Measurements from ENCODE around the gene LENG9.
"Not testable (repeated sequence)": the region's sequence is repeated elsewhere in the genome, so short reads cannot be mapped to it uniquely, and the experiment has no call there.

LENG9 gene

GRCh38 chr19:54463531-54464043 is at the start of gene LENG9:
TSS of gene LENG9 (minus strand) at chr19:54463778. CDS start at chr19:54463526, 252 bp downstream.
- peak; percentile 81 for DNase-seq

GRCh38 chr19:54509200-54509940 is 45.8 kb upstream of the LENG9 start:
- peak; percentile 5 for DNase-seq

DNA sequence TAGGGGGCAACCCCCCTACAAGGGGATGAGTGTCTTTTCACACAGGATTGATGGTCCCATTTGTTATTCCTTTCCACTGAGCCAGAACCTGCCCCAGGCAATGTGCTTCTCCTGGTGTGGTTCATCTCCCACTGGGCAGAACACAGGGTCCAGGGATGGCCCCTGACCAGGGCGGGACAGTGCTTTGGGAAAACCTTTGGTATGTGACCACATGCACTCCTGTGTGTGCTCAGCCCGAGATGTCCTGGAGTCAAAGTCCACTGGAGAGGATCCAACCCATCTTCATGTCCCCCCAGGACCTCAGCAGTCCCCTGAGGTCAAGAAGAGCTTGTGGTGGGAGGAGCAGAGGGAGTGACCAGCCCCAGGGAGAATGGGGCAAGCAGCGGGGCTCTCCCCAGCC is 44.9 kb upstream of the LENG9 start:
- not testable (repeated sequence) for DNase-seq

DNA sequence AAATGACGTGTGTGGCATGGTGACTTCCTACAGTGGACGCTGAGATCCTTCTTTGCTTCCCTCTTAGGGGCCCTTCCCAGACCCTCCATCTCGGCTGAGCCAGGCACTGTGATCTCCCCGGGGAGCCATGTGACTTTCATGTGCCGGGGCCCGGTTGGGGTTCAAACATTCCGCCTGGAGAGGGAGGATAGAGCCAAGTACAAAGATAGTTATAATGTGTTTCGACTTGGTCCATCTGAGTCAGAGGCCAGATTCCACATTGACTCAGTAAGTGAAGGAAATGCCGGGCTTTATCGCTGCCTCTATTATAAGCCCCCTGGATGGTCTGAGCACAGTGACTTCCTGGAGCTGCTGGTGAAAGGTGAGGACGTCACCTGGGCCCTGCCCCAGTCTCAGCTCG is 44.2 kb upstream of the LENG9 start:
- DNase-seq, result no peak

GRCh38 chr19:54507038-54507717 is 43.6 kb upstream of the LENG9 start:
- not testable (repeated sequence) for DNase-seq

DNA sequence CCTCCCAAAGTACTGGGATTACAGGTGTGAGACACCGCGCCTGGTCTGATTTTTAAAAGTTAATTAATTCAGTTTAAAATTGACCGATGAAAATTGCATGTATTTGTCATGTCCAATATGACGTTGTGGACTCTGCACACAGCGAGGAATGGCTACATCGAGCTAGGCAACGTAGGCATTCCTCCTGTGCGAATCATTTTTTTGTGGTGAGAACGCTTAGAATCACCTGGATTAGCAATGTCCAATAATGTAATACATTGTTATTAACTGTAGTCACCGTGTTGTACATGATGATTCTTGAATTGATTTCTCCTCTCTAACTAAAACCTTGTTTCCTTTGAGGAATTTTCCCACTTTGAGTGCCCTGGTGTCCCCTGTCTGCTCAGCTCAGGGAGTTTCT is 42.5 kb upstream of the LENG9 start:
- no peak for DNase-seq

DNA sequence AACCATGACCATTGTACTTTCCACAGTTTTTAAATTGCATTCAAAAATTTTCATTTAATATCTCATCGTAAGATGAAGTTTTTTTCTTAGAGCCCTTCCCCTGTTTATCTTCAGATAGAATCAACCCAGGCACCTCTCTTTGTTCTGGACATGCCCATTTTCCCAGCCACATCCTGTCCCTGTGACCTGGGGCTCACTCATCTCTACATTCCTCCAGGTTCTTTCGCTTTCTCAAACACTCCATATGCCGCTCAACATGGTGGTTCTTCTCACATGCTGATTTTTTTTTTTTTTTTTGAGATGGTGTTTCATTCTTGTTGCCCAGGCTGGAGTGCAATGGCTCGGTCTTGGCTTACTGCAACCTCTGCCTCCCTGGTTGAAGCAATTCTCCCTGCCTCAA is 42.0 kb upstream of the LENG9 start:
- DNase-seq, result not testable (repeated sequence)

GRCh38 chr19:54502518-54503048 is 39.0 kb upstream of the LENG9 start, which contains the start of gene LAIR2:
TSS of gene LAIR2 (plus strand) at chr19:54502831. CDS start at chr19:54502919, 88 bp downstream.
- no peak for DNase-seq

DNA sequence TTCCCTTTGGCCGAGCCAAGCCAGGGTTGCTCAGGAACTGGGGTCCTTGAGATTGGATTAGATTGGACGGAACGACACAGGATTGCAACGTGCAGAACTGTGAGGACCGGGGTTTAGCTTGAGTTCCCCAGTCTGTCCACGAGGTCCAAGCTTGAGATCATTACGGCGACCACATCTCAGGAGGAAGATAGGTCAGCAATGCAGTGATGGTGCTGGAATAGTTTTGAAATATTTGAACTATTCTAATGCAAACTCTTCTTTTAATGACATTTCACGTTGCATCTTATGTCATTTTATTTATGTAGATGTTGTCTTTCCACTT is 34.8 kb upstream of the LENG9 start:
- not testable (repeated sequence) for DNase-seq

- not testable (repeated sequence) for DNase-seq
Measured at GRCh38 chr19:54497747-54498450, 34.3 kb upstream of the LENG9 start.

DNA sequence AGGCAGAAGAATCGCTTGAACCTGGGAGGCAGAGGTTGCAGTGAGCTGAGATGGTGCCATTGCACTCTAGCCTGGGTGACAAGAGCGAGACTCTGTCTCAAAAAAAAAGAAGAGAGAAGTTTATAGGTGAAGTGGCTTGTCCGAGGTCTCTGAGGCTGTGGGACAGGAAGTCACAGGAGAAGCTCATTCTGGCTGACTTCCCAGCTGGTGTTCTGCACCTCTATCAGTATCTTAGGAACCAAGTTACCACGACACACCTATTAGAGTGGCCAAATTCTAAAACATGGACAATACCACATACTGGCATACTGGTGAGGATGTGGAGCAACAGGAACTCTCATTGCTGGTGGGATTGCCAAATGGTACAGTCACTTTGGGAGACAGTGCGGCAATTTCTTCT is 31.7 kb upstream of the LENG9 start:
- DNase-seq, result not testable (repeated sequence)

DNA sequence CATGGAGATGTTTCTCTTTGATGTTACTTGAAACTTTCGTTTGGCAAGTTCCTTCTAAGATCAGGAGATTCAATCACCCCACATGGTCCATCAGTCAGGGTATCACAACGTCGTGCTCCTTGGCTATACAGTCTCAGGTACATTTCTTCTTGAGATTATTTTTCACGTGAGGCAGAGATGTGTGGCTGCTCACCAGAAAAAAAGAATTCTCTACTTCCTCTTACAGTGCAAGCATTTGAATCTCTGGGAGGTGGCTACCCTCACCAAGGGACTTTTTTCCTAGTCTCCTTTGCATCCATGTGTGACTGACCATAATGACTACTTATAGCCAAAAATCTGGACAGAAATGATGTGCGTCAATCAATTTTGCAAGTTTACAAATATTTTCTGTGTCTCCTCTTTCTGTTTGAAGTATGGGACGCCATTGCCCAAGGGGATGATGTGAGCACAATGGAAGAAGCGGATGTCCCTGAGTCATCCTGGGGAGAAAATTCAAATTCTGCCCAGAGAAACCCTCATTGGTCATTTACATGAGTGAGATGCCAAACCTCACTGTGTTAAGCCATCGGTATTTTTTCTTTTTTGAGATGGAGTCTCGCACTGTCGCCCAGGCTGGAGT is 30.5 kb upstream of the LENG9 start:
- DNase-seq, result no peak

GRCh38 chr19:54493056-54493455 is 29.5 kb upstream of the LENG9 start:
- not testable (repeated sequence) for DNase-seq

DNA sequence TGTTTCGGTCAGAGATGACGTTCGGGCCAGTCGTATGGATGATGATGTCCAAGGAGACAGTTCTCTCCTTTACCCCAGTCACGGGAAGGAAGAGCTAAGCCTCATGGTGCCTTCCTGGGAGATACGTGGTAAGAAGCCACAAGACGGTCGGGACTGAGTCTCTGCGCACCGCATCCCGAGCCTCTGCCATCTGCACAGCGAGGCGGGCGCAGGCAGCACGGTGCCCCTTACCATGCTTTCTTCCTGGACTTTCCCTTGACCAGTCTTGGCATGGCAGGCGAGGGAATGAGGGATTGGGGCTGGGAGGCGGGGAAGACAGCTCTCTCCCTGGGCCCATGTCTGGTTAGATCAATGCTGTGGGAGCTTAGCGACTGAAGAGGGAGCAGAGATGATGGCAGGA is 29.0 kb upstream of the LENG9 start:
- DNase-seq, result no peak

- no peak for DNase-seq
Measured at GRCh38 chr19:54489766-54490165, 26.2 kb upstream of the LENG9 start.

GRCh38 chr19:54489341-54489740 is 25.8 kb upstream of the LENG9 start:
- DNase-seq, result no peak

DNA sequence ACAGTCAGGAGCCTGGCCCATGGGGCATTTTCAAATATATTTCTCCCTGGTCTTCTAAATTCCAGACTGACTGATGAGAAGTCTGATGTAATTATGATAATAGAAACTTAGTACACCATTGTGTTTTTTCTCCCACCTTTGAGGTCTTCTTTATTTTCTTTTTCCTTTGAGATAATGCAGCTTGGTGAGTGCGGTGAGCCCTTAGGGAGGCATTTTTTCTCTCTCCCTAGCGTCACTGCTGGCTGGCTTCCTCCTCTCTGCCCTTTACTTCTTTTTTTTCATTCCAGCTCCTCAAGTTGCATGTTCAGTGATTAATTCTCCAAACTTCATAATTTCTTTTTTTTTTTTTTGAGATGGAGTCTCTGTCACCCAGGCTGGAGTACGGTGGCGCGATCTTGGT is 22.3 kb upstream of the LENG9 start:
- DNase-seq, result no peak

DNA sequence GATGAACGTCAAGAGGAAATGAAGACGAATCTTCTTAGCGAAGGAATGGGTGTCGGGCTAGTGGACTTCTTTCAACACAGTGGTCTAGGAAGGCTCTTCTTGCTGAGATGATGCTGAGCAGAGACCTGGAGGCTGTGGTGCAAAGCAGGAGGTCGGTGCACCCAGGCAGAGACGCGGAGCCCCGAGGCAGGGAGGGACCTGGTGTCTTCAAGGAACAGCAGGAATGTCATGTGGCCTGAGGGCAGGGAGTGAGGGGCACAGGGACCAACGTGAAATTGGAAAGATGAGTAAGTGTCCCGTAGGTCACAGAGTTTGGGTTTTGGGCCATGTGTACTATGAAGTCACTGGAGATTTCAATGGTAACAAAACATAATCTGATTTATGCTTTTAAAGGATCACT is 20.9 kb upstream of the LENG9 start:
- DNase-seq, result no peak

DNA sequence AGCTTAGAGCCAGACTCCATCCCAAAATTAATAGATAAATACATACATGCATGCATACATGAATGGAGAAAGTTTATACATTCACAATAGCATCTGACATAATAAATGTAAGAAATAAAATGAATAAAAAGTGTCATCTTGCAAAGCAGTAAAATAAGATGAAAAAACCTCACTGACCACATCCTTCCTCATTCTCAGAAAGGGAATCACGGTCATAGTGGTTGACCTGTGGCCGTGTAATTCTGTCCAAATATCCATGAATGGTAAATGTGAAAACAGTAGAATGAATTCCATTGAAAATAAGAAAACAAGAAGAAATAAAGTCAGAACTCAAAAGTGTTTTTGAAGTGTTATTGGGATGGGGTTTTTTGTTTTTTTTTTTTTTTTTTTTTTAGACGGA is 19.3 kb upstream of the LENG9 start:
- DNase-seq, result no peak

DNA sequence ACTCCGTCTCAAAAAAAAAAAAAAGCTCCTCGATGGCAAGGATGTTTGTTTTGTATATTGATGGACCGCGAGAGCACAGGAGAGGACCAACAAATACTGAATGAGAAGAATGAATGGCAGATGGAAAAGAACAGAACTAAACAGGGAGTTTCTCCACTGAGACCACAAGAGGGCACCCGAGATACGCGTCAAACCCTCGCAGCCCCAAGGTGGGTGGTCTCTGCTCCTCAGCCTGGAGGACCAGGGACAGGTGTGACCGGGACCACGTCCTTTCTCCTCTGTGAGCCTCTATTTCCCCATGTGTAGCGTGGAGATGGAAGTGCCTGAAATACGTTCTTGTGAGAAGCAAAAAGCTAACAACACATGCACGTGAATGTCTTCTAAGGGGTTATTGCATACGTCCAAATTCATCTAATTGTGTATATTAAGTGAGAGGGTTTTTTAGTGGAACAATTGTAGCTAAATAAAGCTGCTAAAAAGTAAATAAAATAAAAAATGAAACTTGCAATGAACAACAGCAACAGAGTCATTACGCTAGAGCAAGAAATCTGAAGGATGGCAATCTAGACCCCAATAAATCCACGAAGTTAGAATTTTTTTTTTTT is 17.9 kb upstream of the LENG9 start:
- DNase-seq, result no peak

DNA sequence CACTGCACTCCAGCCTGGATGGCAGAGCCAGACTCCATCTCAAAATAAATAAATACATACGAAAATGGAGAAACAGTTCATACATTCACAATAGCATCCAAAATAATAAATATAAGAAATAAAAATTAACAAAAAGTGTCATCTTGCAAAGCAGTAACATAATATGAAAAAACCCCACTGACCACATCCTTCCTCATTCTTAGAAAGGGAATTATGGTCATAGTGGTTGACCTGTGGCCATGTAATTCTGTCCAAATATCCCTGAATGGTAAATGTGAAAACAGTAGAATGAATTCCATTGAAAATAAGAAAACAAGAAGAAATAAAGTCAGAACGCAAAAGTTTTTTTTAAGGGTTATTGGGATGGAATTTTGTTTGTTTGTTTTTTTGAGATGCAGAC is 16.5 kb upstream of the LENG9 start:
- DNase-seq, result no peak

DNA sequence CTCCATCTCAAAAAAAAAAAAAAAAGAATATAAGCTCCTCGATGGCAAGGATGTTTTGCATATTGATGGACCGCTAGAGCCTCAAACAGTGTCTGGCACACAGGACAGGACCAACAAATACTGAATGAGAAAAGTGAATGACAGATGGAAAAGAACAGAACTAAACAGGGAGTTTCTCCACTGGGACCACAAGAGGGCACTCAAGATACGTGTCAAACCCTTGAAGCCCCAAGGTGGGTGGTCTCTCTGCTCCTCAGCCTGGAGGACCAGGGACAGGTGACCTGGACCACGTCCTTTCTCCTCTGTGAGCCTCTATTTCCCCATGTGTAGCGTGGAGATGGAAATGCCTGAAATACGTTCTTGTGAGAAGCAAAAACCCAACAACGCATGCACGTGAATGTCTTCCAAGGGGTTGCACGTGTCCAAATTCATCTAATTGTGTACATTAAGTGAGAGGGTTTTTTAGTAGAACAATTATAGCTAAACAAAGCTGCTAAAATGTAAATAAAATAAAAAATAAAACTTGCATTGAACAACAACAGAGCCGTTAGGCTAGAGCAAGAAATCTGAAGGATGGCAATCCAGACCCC is 15.2 kb upstream of the LENG9 start:
- no peak for DNase-seq
